Stimulated activated naive CD8-positive, alpha-beta T cell treated with anti-CD3 and anti-CD28 coated beads, Interleukin-15, Interleukin-2, amounts not matched to agents 100 U/mL and 50 U/mL, for 24 hours (primary cell): ENCODE data around the gene SENP7.
"Not testable (repeated sequence)": the region's sequence is repeated elsewhere in the genome, so short reads cannot be mapped to it uniquely, and the experiment has no call there.

Experiments
- ATAC-seq: fragments of 150-1000 bp; cut with Tn5 transposase; one replicate; pipeline ENCODE4 v1.10.0; 2021
- DNase-seq: peaks from one replicate; pipeline ENCODE4 v3.0.0; 2021

SENP7 gene

GRCh38 chr3:101512646-101513418, at the start of gene SENP7:
TSS of gene SENP7 (minus strand) at chr3:101513212. CDS start at chr3:101513130, 82 bp downstream.
- DNase-seq (peak; percentile 82), ATAC-seq (peak; percentile 47)

GRCh38 chr3:101561630-101562328, 48.8 kb upstream of the SENP7 start, which contains the start of gene TRMT10C:
TSS of gene TRMT10C (plus strand) at chr3:101561868. CDS start at chr3:101564782, 2,914 bp downstream.
- ATAC-seq = peak; percentile 99
- DNase-seq = peak; percentile 93

- ATAC-seq (no peak), DNase-seq (no peak)
Measured at GRCh38 chr3:101556064-101556463, 43.1 kb upstream of the SENP7 start.

GRCh38 chr3:101553381-101553780, 40.4 kb upstream of the SENP7 start:
- not testable (repeated sequence) for ATAC-seq, DNase-seq

- DNase-seq, ATAC-seq: not testable (repeated sequence)
Measured at GRCh38 chr3:101551359-101552081, 38.5 kb upstream of the SENP7 start.

GRCh38 chr3:101549473-101549872, 36.5 kb upstream of the SENP7 start:
- ATAC-seq (no peak), DNase-seq (no peak)

- DNase-seq = no peak
- no peak for ATAC-seq
Measured at GRCh38 chr3:101548527-101549105, 35.6 kb upstream of the SENP7 start.

- ATAC-seq (no peak), DNase-seq (no peak)
Measured at GRCh38 chr3:101544161-101544850, 31.3 kb upstream of the SENP7 start.

- ATAC-seq (no peak), DNase-seq (no peak)
Measured at GRCh38 chr3:101542957-101543356, 29.9 kb upstream of the SENP7 start.

GRCh38 chr3:101536955-101537354, 23.9 kb upstream of the SENP7 start:
- not testable (repeated sequence) for DNase-seq, ATAC-seq

GRCh38 chr3:101536266-101536665, 23.3 kb upstream of the SENP7 start:
- ATAC-seq (no peak), DNase-seq (no peak)

GRCh38 chr3:101535221-101535620, 22.2 kb upstream of the SENP7 start:
- ATAC-seq (no peak), DNase-seq (no peak)

- DNase-seq = no peak
- no peak for ATAC-seq
Measured at GRCh38 chr3:101533603-101533968, 20.6 kb upstream of the SENP7 start.

GRCh38 chr3:101532783-101533602, 20.0 kb upstream of the SENP7 start:
- ATAC-seq = no peak

GRCh38 chr3:101531473-101532086, 18.6 kb upstream of the SENP7 start:
- DNase-seq (no peak), ATAC-seq (peak; percentile 82)

More at GRCh38 chr3:101532783-101533602, 20.0 kb upstream of the SENP7 start:
- DNase-seq = no peak

- DNase-seq (no peak), ATAC-seq (no peak)
Measured at GRCh38 chr3:101530686-101531047, 17.7 kb upstream of the SENP7 start.

- ATAC-seq (no peak), DNase-seq (no peak)
Measured at GRCh38 chr3:101529816-101530685, 17.0 kb upstream of the SENP7 start.

GRCh38 chr3:101527906-101528305, 14.9 kb upstream of the SENP7 start:
- ATAC-seq (no peak), DNase-seq (no peak)

GRCh38 chr3:101527441-101527840, 14.4 kb upstream of the SENP7 start:
- DNase-seq = no peak
- ATAC-seq = no peak
